B cell (primary cell): ENCODE data around the gene SLC13A3. TPM values are rescaled to one million over a fixed set of nuclear protein-coding genes. Genes with fewer than 3 reads are reported as not detected.

Experiments used
- polyA plus RNA-seq: library from polyadenylated mRNA; depleted of rRNA; stranded (reverse); fragments of >200 nt; gene quantifications from 2 replicates; pipeline ENCODE4 v1.2.3, GENCODE V29; 2012
- total RNA-seq, 2 donors: library from RNA; stranded (reverse); fragments of 120-200 nt in 1 of 2; gene quantifications; 1 replicate in 1 of 2; 2 replicates in 1 of 2; pipeline versions ENCODE4 v1.2.3 to v1.2.4, GENCODE V29; 2013 to 2022

SLC13A3 gene
- total and polyA plus RNA-seq, 2 donors (not counting 1 experiment from before 2014, with no cell fraction given), result 0.09 to 0.20 TPM

Other genes with a start within 250 kb of the SLC13A3 start
- gene ELMO2, start 244.8 kb downstream of the SLC13A3 start, total RNA-seq, result 41.7 and 43.7 TPM in 2 replicates
- gene ELMO2, start 244.8 kb downstream of the SLC13A3 start, polyA plus RNA-seq, result 22.1 and 27.0 TPM in 2 replicates
- 0.07 and 0.22 TPM in 2 replicates for gene ZNF334, start 137.9 kb downstream of the SLC13A3 start, total RNA-seq
- 0.27 and 0.30 TPM in 2 replicates for gene ZNF334, start 137.9 kb downstream of the SLC13A3 start, polyA plus RNA-seq
- gene OCSTAMP, start 100.8 kb downstream of the SLC13A3 start, total RNA-seq, result not detected in 2 replicates
- gene OCSTAMP, start 100.8 kb downstream of the SLC13A3 start, polyA plus RNA-seq, result 0.07 TPM in 1 of 2 replicates, not detected in the other
- 22.5 and 24.0 TPM in 2 replicates for gene TP53RK, start 38.0 kb upstream of the SLC13A3 start, total RNA-seq
- 1.7 and 3.1 TPM in 2 replicates for gene TP53RK, start 38.0 kb upstream of the SLC13A3 start, polyA plus RNA-seq
- gene SLC2A10, start 58.2 kb upstream of the SLC13A3 start, total RNA-seq, result not detected in 2 replicates
- not detected in 2 replicates for gene SLC2A10, start 58.2 kb upstream of the SLC13A3 start, polyA plus RNA-seq
- 1.1 and 1.8 TPM in 2 replicates for gene EYA2, start 243.4 kb upstream of the SLC13A3 start, total RNA-seq
- 0.27 and 2.8 TPM in 2 replicates for gene EYA2, start 243.4 kb upstream of the SLC13A3 start, polyA plus RNA-seq